Activated naive CD4-positive, alpha-beta T cell treated with anti-CD3 and anti-CD28 coated beads, Interleukin-2, amount 10 ng/mL, durations not matched to agents 5 hours and 36 hours (primary cell): ENCODE data around the gene SLC37A1. TPM values are rescaled to one million over a fixed set of nuclear protein-coding genes. Genes with fewer than 3 reads are reported as not detected.

Source experiments
- total RNA-seq, 2 experiments: library from RNA; stranded (reverse); gene quantifications; one replicate each; pipeline ENCODE4 v1.2.3, GENCODE V29; 2021

Gene SLC37A1
- total RNA-seq, result 10 to 100 TPM; 21.1 to 23.2 TPM

DNA sequence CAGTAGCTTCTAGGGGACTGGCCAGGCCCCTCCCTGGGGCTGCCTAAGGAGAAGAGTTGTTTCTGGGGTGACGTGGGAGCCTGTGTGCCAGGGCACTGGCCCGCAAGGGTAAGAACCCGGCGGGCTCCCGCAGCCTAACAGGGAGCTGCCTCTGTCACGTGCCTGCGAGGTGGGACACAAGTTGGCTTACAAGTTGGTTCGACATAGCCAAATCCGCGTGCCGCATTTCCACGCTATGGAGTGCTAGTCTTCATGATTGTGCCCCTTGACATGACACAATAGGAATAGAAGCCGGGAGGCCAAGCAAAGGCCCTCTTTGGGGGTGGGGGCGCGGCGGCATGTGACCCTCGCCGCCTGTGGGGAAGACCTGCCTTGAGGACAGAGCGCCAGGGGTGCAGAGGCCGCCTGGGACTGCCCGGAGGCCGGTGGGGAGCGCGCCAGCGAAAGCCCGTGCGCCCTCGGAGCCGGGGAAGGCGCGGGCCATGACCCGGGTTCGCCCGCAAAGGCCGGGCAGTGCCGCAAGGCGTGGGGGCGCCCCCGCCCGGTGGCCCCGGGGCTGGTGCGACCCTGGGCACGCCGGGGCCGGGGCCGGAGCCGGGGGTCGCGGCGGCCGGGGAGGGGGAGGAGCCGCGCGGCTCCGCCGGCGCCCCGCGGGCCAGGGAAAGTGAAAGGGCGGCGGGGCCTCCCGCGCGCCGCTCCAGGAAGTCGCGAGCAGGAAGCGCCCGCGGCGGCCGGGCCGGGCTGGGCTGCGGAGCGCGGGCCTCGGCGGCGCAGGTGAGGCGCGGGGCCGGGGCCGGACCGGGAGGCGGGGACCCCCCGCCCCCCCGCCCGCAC is at the start of gene SLC37A1:
SLC37A1 (plus strand) TSS at position 702 of the 834 bp plus-strand sequence. CDS start 4,603 bp downstream, outside the sequence.

DNA sequence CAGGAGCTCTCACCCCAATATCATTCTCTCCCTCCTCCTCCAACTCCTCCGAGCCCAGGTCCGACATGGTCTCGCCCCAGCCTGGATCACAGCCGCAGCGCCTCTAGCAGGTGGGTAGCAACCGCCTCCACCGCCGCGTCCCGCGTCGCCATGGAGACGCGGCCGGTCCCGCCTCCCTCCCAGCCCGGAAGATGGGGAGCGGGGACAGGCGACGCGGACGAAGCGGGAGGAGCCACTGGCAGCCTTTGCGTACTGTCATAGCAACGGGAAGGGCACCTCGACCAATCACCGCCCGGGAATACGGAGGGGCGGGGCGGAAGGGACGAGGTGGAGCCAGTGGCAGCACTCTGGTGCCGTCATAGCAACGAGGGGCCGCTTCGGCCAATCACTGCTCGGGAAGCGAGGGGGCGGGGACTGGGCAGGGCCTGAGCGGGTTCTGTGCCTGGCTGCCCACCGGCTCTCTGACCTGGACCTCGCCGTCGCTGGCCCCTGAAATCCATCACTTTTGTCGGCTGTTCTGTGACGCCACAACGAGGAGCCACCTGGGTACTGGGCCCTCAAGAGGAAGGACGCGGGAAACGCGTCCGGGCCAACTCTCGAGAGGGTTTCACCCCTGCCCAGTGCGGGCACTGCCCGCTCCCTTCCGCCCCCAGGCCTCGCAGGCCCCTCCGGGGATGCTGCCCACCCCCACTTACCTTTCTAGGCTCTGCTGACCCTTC is 17.4 kb upstream of the SLC37A1 start, which contains the start of gene RSPH1:
RSPH1 (minus strand) TSS at position 105 of the 719 bp plus-strand sequence; CDS start at position 67, 38 bp downstream.

Other genes with a start within 250 kb of the SLC37A1 start
- gene TFF3, start 198.4 kb upstream of the SLC37A1 start, total RNA-seq, result not detected
- not detected for gene TFF2, start 162.9 kb upstream of the SLC37A1 start, total RNA-seq
- gene TFF1, start 147.3 kb upstream of the SLC37A1 start, total RNA-seq, result not detected
- 1 to 10 TPM; 5.1 to 5.2 TPM for gene TMPRSS3, start 117.8 kb upstream of the SLC37A1 start, total RNA-seq
- gene UBASH3A, start 110.0 kb upstream of the SLC37A1 start, total RNA-seq, result 10 to 100 TPM; 71.5 to 72.4 TPM
- not detected for gene RSPH1, start 17.6 kb upstream of the SLC37A1 start, total RNA-seq
- 1 to 10 TPM; 6.4 to 7.4 TPM for gene PDE9A, start 139.8 kb downstream of the SLC37A1 start, total RNA-seq